Activated T-cell treated with anti-CD3 and anti-CD28 coated beads for 48 hours (primary cell): ENCODE data around the gene NFAT5.
"Not testable (repeated sequence)": the region's sequence is repeated elsewhere in the genome, so short reads cannot be mapped to it uniquely, and the experiment has no call there.

ENCODE experiments used
- DNase-seq: peaks from one replicate; pipeline ENCODE4 v3.0.0-alpha.2; 2020; ENCODE audit warnings: low read depth

Gene NFAT5

GRCh38 chr16:69565671-69566239, at the start of gene NFAT5:
Gene NFAT5 (plus strand): TSS chr16:69565966. CDS start chr16:69566302, 336 bp downstream.
- peak; percentile 93 for DNase-seq

- DNase-seq = not testable (repeated sequence)
Observed at GRCh38 chr16:69517914-69518313, 47.9 kb upstream of the NFAT5 start.

GRCh38 chr16:69520413-69520799, 45.4 kb upstream of the NFAT5 start:
- DNase-seq = no peak

- peak; percentile 33 for DNase-seq
Observed at GRCh38 chr16:69520800-69521602, 44.8 kb upstream of the NFAT5 start.

- DNase-seq = no peak
Observed at GRCh38 chr16:69522041-69522578, 43.7 kb upstream of the NFAT5 start.

GRCh38 chr16:69522732-69523404, 42.9 kb upstream of the NFAT5 start:
- no peak for DNase-seq

GRCh38 chr16:69523566-69524305, 42.0 kb upstream of the NFAT5 start:
- no peak for DNase-seq

- no peak for DNase-seq
Observed at GRCh38 chr16:69526831-69527655, 38.7 kb upstream of the NFAT5 start.

- DNase-seq = no peak
Observed at GRCh38 chr16:69531988-69532387, 33.8 kb upstream of the NFAT5 start.

- no peak for DNase-seq
Observed at GRCh38 chr16:69532641-69533455, 32.9 kb upstream of the NFAT5 start.

- DNase-seq = no peak
Observed at GRCh38 chr16:69534720-69535119, 31.0 kb upstream of the NFAT5 start.

- DNase-seq = no peak
Observed at GRCh38 chr16:69535123-69536050, 30.4 kb upstream of the NFAT5 start.

- DNase-seq = no peak
Observed at GRCh38 chr16:69537706-69538080, 28.1 kb upstream of the NFAT5 start.

- DNase-seq = no peak
Observed at GRCh38 chr16:69538808-69539207, 27.0 kb upstream of the NFAT5 start.

GRCh38 chr16:69542974-69543373, 22.8 kb upstream of the NFAT5 start:
- DNase-seq = no peak

- no peak for DNase-seq
Observed at GRCh38 chr16:69544088-69544487, 21.7 kb upstream of the NFAT5 start.

GRCh38 chr16:69546663-69547062, 19.1 kb upstream of the NFAT5 start:
- DNase-seq = not testable (repeated sequence)

GRCh38 chr16:69553332-69553731, 12.4 kb upstream of the NFAT5 start:
- DNase-seq = no peak

- DNase-seq = no peak
Observed at GRCh38 chr16:69554495-69554894, 11.3 kb upstream of the NFAT5 start.
